GM19463 (cell line): ENCODE measurements around the gene TMTC2.

ENCODE experiments used
- ATAC-seq: cut with Tn5 transposase; IDR thresholded peaks from one replicate; pipeline ENCODE4 v1.9.1; 2021; ENCODE audit warnings: mild to moderate bottlenecking, moderate library complexity; ENCODE audit not compliant: unreplicated experiment

TMTC2 gene

DNA sequence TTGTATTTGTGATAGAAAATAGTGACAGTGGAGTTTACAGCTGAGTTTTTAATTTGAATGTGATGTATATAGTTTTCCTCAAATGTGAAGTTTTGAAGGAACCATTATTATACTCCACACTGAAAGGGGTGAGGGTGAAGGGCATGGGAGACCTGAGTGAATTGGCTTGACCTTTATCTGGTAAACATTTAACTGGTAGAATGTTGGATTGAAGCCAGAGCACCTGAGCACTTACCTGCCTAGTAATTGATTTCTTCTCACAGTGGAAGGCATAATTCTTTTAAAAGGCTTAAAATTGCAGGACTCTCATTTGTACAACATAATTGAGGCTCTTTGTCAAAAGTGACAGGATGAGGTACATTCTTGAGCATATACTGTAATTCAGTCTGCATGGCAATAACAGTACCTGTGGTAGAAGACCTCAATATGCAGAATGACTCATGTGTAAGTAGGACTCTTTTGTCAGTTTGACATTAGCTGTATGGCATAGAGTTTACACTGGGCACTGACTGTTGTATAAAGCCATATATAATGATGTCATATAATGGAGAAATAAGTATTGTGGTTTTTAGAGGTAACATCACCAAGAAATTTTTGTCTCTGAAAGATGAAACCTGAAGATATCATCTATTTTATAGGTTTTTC lies 309.6 kb downstream of the TMTC2 start:
- ATAC-seq: peak; percentile 85

DNA sequence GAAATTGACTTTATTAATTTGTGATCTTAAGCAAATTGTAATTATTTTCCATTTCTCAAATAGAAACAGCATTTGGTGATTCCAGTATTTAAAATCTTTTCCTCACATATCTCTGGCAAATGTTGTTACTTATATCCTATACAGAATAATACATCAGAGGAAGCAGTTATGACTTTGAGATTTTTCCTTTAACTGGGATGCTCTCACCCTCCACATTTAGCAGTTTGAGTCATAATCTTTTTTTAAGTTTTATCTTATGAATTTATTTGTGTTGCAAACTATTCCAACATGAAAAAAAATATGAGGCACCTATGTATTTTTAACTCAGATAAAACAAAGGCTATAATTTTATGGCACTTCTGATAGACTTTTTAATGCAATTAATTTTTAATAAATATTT lies 311.8 kb downstream of the TMTC2 start:
- no peak for ATAC-seq

DNA sequence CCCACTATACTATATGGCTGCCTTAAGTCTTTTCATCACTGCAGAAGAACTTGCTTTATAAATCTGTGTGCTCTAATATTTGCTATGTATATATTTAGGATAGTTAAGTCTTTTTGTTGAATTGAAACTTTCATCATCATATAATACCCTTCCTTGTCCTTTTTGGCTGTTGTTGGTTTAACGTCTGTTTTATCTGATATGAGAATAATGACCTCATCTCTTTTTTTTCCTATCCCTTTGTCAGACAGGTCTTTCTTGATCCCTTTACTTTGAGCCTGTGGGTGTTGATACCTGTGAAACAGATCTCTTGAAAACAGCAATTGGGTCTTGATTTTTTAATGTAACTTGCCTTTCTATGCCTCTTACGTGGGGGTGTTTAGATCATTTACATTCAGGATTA lies 316.3 kb downstream of the TMTC2 start:
- ATAC-seq: no peak

DNA sequence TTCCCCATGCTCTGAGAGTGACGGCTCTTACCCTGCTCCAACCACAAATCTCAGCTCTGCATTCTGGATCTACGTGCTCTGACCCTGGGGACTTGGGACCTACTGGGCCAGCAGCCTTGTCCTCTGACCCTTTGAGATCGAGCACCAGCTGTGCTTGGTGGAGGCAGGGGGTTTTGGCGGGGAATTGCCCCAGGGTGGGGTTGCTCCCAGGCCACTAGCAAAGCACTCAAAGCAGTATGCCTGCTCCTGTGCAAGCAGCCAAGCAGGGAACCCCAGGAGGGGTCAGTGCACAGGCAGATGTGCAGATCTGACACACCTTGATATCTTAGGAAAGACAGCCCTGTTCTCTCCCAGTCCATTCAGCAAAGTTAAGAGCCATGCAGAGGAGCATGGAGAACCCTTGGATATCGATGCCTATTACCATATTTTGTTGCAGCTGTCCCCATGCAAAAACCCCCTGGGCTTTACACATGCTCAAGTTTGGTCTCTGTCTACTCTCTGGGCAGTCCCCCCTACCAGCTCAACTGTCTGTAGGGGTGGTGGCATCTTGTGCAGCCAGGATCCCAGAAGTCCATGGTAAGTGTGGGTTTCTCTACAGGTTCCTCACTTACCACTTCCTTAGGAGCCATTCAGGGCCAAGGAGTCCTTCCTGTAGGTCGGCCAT lies 319.0 kb downstream of the TMTC2 start:
- ATAC-seq: no peak

DNA sequence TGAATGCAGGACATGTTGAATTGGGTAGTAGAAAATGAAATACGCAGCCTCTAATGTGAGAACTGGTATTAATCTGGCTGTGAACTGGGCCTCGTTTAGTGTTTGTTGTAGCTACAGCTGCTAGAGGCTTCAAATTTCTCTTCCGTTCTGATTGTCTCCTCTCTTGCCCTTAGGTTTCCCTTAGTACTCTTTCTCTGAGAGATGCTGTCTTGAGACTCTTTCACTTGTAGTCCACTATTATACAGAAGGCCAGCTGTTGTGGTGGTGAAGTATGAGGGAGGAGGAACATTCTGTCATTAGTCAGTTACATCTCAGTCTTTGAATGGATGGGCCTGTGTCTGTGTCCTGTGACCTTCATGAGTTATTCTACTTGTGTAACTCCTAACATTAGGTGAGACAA lies 322.0 kb downstream of the TMTC2 start:
- ATAC-seq: no peak

DNA sequence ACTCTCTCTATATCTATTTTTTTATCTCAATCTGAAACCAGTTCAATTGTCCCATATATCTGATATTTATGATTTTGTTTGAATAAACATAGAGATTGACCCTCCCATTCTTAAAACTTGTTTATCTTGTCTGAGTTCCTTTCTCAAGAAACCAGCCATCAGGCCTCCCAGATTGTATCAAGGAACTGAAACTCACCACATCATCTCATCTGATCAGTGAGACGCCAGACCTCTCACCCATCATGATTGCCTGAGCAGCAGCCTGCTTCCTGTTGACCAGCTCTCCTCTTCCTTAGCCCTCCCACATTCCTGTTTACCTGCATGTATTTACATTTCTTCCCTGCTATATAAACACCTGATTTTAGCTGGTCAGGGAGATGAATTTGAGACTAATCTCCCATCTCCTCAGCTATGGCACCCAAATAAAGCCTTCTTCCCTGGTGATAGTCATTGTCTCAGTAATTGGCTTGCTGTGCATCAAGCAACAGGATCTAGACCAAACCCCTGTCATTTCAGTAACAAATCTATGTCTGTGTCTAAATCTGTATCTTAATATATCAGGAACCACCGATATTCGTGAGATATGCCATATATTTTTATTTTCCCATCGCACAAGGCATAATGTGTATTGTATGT lies 323.6 kb downstream of the TMTC2 start:
- no peak for ATAC-seq

DNA sequence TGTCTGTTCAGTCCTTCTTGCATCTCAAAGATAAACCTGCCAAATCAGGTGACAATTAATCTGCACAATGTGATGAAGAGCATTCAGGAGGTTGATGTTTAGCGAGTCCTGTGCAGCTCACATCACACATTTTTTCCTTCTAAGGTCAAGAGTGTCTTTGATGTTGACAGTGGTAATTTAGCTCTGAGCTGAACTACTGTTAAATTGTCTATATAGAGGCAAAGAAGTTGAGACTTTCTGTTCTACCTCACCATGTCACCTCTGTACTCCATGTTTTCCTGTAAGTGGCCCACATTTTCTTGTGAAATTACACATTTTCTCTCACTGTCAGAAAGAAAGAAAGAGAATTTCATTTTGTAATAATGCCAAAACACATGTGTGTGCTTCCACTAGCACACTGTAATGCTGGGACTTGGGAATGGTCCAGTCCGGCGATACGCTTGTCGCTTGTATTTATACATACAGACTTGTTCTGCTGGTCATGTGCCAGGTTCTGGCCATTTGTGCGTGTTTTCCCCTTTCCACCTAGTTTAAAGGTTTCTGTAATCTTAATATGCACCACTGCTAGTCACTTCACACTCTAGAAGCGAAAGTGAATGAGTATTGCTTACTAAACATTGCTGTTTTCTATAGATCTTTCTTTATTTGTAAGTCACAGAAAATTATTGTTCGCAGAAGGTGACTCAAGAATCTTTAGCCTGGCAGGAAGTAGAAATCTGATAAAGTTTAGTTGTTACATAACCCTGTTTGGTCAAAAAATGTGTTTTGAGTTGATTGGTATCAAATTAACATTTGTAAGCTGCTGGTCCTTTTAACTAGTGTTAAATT lies 328.9 kb downstream of the TMTC2 start:
- no peak for ATAC-seq

DNA sequence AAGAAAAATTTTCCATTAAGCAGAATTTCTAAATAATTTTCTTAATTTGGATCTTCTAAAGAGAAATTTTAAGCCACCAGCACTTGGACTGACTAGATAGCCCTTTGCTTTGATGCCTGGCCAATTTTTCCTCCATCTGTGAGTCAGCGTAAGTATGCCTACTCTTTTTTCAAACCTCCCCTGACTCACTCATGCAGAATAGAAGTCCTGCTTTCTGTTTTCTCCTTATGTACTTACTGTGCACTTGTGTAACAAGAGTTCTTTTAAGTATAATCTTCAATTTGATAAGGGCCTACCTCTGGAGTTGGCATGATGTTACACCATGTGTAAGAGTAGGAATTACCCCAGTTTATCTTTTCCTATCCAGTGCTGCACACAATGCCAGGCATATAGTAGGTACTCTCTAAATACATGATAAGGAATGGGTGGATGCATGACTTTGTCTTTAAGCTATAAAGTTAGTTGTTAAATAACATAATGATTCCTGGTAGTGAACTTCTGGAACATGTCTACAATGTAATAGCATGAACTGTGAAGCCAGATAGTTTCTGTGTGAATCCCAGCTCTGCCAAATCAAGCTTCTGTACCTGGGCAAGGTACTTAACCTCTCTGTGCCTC lies 329.6 kb downstream of the TMTC2 start:
- no peak for ATAC-seq

DNA sequence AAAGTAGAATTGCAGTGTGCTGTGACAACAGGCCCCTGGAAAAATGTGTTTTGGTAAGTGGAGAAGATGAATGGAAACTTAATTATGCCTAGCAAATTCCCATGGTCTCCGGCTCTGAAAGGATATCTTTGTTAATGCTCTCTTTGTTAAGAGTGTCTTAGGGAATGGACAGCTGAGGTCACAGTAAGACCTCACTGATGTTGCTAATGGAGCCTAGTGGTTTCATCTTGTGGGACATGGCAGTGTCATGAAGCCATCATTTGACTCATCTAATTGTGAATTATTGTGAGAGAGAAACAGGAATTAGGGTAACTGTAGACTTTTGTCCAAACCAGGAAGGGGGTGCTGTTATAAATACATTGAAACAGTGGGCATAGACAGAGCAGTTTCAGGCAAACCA lies 330.3 kb downstream of the TMTC2 start:
- no peak for ATAC-seq

DNA sequence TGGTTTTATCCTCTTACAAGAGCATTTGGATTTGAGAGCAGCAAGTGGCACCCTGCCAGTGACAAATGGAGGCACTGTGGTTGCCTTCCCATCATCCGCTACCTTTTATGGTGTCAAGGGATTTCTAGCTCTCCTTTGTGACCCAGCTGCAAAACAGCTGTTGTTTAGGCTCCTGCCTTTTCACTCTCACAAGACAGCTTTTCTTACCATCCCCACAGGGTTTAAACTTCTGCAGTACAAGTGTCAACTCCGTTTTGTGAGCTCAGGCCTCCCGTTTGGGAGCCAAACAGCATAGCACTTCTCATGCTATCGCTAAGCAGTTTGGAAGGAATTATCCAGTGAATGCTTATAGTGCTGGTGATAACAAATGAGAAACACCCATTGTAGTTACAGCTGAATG lies 331.4 kb downstream of the TMTC2 start:
- ATAC-seq: no peak

DNA sequence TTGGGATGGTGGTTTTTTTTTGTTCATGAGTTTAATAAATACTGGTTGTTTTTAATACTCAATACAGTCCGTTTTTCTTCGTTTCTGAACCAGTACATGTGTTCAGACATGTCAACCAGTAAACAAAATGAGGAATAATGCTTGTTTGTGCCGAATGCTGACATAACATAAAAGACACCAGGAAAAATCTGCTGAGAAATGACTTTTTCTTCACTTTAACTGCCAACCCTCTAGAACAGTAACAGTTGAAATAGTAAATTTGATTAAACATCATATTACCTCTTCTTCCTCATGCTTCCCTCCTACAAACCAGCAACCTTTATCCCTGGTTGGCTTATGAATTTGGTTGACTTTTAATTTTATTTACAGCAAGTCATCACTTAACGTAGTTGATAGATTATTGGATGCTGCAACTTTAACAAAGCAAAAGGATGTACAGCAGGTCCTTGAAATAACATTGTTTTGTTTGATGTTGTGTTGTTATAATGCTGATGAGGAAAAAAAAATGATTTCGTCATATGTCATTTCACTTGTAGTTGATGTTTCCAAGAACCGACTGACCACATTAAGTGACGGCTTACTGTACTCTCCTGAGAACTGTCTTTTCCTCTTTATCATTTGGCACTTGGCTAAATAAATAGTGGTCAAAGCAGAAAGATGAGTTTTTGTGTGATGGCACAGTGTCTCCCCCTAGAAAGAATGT lies 340.5 kb downstream of the TMTC2 start:
- ATAC-seq: no peak

DNA sequence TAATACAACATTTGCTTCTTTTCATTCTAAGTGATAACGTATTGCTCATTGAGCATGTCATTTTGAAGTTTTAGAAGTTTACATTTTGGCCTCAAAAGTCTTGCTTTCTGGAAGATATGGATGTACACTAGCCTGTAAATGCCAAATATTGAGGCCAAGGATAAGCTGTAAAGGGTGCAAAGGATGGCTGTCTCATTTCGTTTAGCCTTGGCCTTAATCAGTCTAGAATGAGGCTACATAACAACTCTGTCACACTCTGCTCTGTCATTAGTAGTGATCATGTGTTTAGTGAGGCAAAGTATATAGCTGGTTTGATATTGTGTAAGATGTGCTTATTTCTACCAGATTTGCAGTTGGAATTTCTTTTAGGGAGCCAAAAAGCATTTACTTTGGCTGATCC lies 344.5 kb downstream of the TMTC2 start:
- ATAC-seq: no peak

DNA sequence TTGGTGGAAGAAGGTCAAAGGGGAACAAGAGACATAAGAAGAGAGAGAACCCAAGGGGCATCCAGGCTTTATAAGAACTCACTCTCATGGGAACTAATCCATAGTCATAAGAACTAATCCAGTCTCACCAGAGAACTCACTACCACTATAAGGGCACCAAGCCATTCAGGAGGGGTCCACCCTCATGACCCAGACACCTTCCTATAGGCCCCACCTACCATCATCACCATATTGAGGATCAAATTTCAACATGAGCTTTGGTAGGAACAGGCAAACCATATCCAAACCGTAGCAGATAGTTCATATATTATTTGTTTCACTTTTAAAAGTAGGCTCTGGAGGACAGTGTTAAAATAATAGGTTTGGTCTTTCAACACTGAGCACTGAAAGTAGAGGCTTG lies 350.1 kb downstream of the TMTC2 start:
- ATAC-seq: no peak

DNA sequence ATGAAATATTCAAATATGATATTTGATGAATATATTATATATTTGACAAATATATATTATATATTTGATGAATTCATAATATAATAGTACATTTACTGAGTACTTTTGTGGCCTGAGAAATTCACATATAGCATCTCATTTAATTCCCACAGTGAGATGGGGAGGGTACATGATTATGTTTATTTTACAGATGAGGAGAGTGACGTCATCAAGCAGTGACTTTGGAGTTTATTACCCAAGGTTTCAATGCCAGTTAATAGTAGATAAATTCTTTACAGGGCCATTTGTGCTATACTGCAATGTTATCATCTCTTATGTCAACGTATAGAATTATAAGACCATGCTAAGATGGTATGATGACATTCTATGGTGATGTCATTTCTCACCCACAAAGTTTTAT lies 352.7 kb downstream of the TMTC2 start:
- no peak for ATAC-seq

DNA sequence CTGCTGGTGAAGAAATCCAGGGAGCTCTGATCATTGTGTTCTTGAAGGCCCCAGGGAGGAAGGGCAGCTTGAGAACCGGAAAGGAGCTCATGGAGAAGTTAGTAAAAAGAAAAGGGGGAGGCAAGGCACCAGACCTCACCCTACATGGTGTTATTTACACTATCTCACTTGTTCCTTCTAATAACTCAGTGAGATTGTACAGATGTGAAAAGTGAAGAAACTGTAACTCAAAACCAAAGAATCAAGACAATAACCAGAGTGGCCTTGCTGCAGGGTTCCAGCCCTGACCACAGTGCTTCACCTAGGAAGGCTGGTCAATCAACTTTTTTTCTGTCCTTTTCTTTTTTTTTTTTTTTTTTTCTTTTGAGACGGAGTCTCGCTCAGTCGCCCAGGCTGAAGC lies 353.6 kb downstream of the TMTC2 start:
- ATAC-seq: no peak

DNA sequence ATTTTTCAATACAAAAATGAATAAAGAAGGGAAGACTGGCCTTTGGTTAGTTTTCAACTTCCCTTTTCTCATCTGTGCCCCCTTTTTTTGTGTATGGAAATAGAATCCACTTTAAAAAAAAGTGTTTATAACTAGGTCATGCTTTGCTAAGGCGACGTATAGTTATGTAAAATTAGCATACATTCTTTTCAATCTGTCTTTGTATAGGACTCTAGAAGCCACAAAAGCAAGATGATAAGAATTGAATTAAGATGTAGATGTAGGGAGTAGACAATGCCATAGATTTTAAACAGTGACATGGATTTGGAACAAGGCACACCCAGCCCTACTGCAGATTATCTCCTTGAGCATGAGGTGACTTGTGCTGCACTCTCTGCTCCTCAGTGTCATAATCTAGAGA lies 354.3 kb downstream of the TMTC2 start:
- ATAC-seq: no peak

DNA sequence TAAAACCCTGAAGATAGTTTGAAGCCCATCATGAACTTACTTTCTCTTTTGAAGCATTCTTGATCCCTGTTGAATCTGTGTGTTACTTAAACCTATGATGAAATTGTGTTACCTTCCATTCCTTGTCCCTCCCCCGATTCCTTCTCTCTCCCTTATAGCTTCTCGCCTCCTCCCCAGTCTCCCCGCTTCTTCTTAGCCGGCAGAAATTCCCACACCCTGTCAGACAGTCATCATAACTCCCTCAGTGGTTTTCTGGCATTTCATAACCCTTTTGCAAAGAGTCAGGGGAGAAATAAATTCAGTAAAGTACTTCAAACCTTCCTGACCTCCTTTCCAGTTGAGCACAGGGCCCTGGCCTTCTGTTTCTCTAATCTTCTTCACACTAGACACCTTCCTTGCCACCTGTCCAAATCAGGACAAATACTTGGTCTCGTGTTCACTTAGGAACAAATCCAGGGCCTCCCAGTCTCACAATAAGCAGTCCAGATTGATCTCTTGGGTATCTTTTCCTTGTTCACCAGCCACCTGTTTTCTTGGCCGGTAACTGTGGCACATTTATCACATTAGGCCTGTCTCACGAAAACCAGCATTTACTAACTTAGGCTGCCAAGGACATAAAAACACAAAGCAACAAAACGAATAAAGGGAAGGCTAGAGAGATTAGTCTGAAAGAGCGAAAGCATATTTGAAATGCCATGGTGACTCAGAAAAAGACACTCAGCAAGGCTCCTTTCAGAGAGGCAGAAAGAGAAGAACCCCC lies 355.9 kb downstream of the TMTC2 start:
- ATAC-seq: no peak

DNA sequence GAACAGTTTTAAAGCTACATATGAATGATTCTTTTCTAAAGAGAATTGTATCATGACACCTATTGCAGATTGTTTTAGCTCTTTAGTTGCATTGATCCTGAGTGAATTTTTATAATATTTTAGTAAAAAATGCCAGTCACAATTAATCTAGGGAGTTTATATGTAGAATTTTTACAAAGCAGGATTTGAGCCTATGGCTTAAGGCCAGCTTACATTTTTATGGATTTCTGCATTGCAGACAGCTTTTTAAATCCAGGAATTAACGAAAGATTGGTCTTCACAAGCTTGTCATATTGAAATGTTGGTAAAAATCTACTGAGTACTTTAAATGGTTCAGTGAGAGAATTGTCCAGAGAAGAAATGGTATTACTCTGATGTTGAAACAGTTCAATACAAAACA lies 358.0 kb downstream of the TMTC2 start:
- ATAC-seq: no peak

DNA sequence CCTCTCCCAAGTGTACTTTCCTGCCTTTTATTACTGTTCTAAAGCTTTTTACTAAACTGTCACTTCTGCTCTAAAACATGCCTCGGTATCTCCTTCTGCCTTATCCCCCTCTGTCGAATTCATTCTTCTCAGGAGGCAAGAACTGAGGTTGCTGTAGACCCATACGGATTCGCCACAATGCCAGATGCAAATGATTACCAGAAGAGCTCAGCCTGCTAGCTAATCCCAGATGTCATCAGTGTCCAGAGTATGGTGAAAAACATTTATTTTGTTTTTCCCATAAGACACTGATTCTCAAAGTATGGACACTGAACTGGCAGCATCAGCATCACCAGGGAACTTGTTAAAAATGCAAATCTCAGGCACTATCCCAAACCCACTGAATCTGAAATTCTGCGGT lies 359.3 kb downstream of the TMTC2 start:
- no peak for ATAC-seq

DNA sequence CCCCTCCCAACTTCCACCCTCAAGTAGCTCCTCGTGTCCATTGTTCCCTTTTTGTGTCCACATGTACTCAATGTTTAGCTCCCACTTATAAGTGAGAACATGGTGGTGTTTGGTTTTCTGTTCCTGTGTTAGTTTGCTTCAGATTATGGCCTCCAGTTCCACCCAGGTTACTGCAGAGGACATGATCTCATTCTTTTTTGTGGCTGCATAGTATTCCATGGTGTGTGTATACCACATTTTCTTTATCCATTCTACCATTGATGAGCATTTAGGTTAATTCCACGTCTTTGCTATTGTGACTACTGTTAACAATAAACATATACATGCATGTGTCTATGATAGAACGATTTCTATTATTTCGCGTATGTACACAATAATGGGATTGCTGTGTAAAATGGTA lies 362.6 kb downstream of the TMTC2 start:
- ATAC-seq: no peak
